Measurements from ENCODE around the gene GPX5. TPM values are rescaled to one million over a fixed set of nuclear protein-coding genes. Genes with fewer than 3 reads are reported as not detected.

The GPX5 gene
- total and polyA plus RNA-seq, 2 experiments from 2014 or later = not detected

- Histone ChIP-seq H3K27ac (ENCODE audit: low read depth) (no peak overlapping the region), H3K27me3 (ENCODE audit: insufficient read depth) (peaks cover 2% of the 10 kb centered on the region; the same call in 1 of the 2 replicates), H3F3A (replicated peaks; ENCODE audit: low read depth) (no peaks in the 10 kb centered on the region), H3K36me3 (ENCODE audit: insufficient read depth) (no peaks in the 10 kb centered on the region), H3K79me2 (replicated peaks; ENCODE audit: insufficient read depth) (no peaks in the 10 kb centered on the region), H3K4me1 (ENCODE audit: insufficient read depth) (no peaks in the 10 kb centered on the region), H2AFZ (no peak overlapping the region), H4K20me1 (replicated peaks; ENCODE audit: insufficient read depth) (no peaks in the 10 kb centered on the region), H3K9me2 (ENCODE audit: insufficient read depth) (peaks cover 16% of the 10 kb centered on the region; the same call in 1 of the 2 replicates), H3K4me3 (no peak overlapping the region), H3K4me2 (no peak overlapping the region)
- Mint-ChIP-seq H3K9me3 (peaks cover 9% of the 10 kb centered on the region; the same call in 1 of the 3 replicates), H3K36me3 (ENCODE audit: low read depth) (no peaks in the 10 kb centered on the region), H3K27ac (no peak overlapping the region), H3K4me1 (no peaks in the 10 kb centered on the region), H3K27me3 (ENCODE audit: insufficient read depth, low read depth, poor library complexity) (no peaks in the 10 kb centered on the region), H3K4me3 (no peak overlapping the region)
- ATAC-seq (no peak), DNase-seq (ENCODE audit: low spot score) (no peak)
- TF ChIP-seq POLR2AphosphoS5 (IDR thresholded peaks at IDR 0.05; ENCODE audit: low read depth) (no peak), STAT1 (IDR thresholded peaks at IDR 0.05; ENCODE audit: unreplicated experiment) (no peak), ETS1 (IDR thresholded peaks at IDR 0.05) (no peak), JUNB (IDR thresholded peaks at IDR 0.05; ENCODE audit: unreplicated experiment) (no peak), ZNF331 (CRISPR knock-in tag; IDR thresholded peaks at IDR 0.05; ENCODE audit: low read depth) (no peak), NANOG (IDR thresholded peaks at IDR 0.05; ENCODE audit: borderline replicate concordance) (no peak), EZH2 (IDR thresholded peaks at IDR 0.05; ENCODE audit: low read depth, unreplicated experiment) (no peak), CTCF (conservative IDR thresholded peaks at IDR 0.05; ENCODE audit: low read depth in 2 of 2) (no peak), CREB1 (CRISPR knock-in tag; IDR thresholded peaks at IDR 0.05; ENCODE audit: low read depth) (no peak), EZH2phosphoT487 (IDR thresholded peaks at IDR 0.05; ENCODE audit: unreplicated experiment) (no peak), ZNF114 (CRISPR knock-in tag; IDR thresholded peaks at IDR 0.05) (no peak), ZNF462 (CRISPR knock-in tag; IDR thresholded peaks at IDR 0.05) (no peak), REST (IDR thresholded peaks at IDR 0.05; ENCODE audit: unreplicated experiment) (no peak)
Measured at GRCh38 chr6:28497306-28497705, 28.4 kb upstream of the GPX5 start.

Measured in GM23338 (cell line).